ENCODE measurements around the gene NBEAL1. TPM values are rescaled to one million over a fixed set of nuclear protein-coding genes. Genes with fewer than 3 reads are reported as not detected.

NBEAL1 gene
- total RNA-seq, 1 donor from 2014 or later = 40.1 TPM

Small RNA genes lying within 50 kb of the gene (small RNA-seq; reads per million reads assigned to genes)
- gene AC010900.2 (ENCODE audit: low replicate concordance) = not detected
- not detected for gene RF00408 (ENCODE audit: low replicate concordance)
- not detected for gene RN7SL670P (ENCODE audit: low replicate concordance)

Other genes starting within 250 kb of the NBEAL1 start
- 99.8 TPM for gene ICA1L, start 143.1 kb upstream of the NBEAL1 start, total RNA-seq
- 18.7 TPM for gene WDR12, start 103.2 kb upstream of the NBEAL1 start, total RNA-seq
- gene CARF, start 102.6 kb upstream of the NBEAL1 start, total RNA-seq = 20.9 TPM
- gene CYP20A1, start 224.1 kb downstream of the NBEAL1 start, total RNA-seq = 20.2 TPM

Measured in temporal lobe (tissue), 2 donors.